ENCODE data around the gene TESMIN.

GRCh38 chr11:68683121-68683520 is 68.2 kb downstream of the TESMIN start:
- TF ChIP-seq CTCF (IDR thresholded peaks at IDR 0.05): no peak
- TF ChIP-seq POLR2AphosphoS5 (IDR thresholded peaks at IDR 0.05): no peak
- TF ChIP-seq POLR2A (IDR thresholded peaks at IDR 0.05): no peak

All from upper lobe of left lung (tissue), 4 donors.